DOHH2 (cell line): ENCODE measurements around the gene CCSER2.

Experiments used
- CTCF ChIP-seq: fragments of 200-600 bp; sonication (generic); IDR thresholded peaks from one replicate; pipeline ENCODE4 v1.5.1; 2014; ENCODE audit warnings: antibody characterized with exemption, mild to moderate bottlenecking, low read depth, low read length; ENCODE audit not compliant: poor library complexity, severe bottlenecking
- EZH2phosphoT487 ChIP-seq: fragments of 200-600 bp; sonication (generic); IDR thresholded peaks from 2 replicates; pipeline ENCODE4 v1.6.1; 2017; ENCODE audit warnings: borderline replicate concordance, mild to moderate bottlenecking, antibody characterized with exemption, low read length, moderate library complexity, mixed read lengths

GRCh38 chr10:84339025-84339424 lies 10.6 kb downstream of the CCSER2 start:
- TF ChIP-seq CTCF (no peak), EZH2phosphoT487 (no peak)
